ENCODE data around the gene TARBP1.

Gene TARBP1

DNA sequence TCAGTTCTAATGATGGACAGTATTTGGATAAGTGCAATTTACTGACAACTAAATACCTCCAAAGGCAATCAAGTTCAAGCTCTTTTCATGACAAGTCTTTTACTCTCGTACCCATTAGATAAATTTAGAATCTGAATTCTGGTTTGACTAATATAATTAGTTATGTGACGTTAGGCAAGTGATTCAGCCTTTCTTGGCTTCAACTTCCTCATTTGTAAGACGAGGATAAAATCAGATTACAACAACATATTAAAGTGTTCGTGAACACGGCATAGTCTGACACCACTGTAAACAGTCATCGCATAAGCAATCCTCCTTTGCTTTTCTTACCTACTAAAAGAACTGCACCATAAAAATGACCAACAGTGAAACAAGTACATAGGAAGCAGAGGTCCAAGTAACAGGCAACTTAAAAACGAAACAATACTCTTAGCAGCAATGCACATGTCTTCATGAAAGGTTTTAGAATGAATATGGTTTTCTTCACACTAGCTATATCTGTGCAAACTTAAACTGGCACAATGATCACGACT, 80.1 kb downstream of the TARBP1 start:
- peaks cover 27% of the 10 kb centered on the region for H3K4me1 ChIP-seq (ENCODE audit: insufficient read depth, low read length, severe bottlenecking)
- H4K20me1 ChIP-seq (ENCODE audit: insufficient read depth, low read length), result no peaks in the 10 kb centered on the region
- no peaks in the 10 kb centered on the region for H3K9me3 ChIP-seq (ENCODE audit: low read length)
- H3K9ac ChIP-seq (ENCODE audit: low read length), result peak overlapping the region; percentile 10; the same call in 1 of the 2 replicates
- peak overlapping the region; percentile 61 for H3K4me2 ChIP-seq (ENCODE audit: low read length)
- H3K9me2 ChIP-seq (ENCODE audit: low read depth, low read length), result no peaks in the 10 kb centered on the region
- no peaks in the 10 kb centered on the region for H3K79me2 ChIP-seq (ENCODE audit: insufficient read depth, low read length)
- H3F3A ChIP-seq (ENCODE audit: insufficient read depth, low read length), result no peaks in the 10 kb centered on the region; the same call in 1 of the 2 replicates
- TF ChIP-seq, protein P1, sequence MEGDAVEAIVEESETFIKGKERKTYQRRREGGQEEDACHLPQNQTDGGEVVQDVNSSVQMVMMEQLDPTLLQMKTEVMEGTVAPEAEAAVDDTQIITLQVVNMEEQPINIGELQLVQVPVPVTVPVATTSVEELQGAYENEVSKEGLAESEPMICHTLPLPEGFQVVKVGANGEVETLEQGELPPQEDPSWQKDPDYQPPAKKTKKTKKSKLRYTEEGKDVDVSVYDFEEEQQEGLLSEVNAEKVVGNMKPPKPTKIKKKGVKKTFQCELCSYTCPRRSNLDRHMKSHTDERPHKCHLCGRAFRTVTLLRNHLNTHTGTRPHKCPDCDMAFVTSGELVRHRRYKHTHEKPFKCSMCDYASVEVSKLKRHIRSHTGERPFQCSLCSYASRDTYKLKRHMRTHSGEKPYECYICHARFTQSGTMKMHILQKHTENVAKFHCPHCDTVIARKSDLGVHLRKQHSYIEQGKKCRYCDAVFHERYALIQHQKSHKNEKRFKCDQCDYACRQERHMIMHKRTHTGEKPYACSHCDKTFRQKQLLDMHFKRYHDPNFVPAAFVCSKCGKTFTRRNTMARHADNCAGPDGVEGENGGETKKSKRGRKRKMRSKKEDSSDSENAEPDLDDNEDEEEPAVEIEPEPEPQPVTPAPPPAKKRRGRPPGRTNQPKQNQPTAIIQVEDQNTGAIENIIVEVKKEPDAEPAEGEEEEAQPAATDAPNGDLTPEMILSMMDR (IDR thresholded peaks at IDR 0.05; ENCODE audit: low read length), result no peak
- H3K4me3 ChIP-seq (ENCODE audit: low read depth, low read length, poor library complexity, severe bottlenecking), result peak overlapping the region; percentile 11
- H2AFZ ChIP-seq (ENCODE audit: low read length), result peak overlapping the region; percentile 77
- peak overlapping the region; percentile 58 for H3K27ac ChIP-seq (ENCODE audit: low read depth, low read length, poor library complexity, severe bottlenecking)
- peaks cover 3% of the 10 kb centered on the region; the same call in 1 of the 2 replicates for H3K36me3 ChIP-seq (ENCODE audit: insufficient read depth, low read length)
- no peaks in the 10 kb centered on the region for H3K27me3 ChIP-seq (ENCODE audit: insufficient read depth, low read length)

DNA sequence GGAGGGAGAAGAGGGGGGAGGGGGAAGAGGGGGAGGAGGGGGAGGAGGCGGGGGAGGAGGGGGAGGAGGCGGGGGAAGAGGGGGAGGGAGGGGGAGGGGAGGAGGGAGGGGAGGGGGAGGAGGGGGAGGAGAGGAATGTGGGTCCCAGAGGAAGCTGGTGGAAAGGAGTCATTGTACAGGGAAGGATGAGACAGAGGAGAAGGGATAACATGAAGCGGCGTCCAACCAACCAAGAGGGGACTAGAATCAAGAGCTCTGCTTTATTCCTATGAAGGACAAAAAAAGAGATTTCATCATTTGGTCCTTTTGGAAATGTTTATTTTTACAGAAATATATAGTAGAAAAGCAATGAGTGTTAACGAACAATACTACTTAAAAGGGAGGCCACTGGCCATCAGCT, 81.2 kb downstream of the TARBP1 start:
- Histone ChIP-seq H3K4me3 (ENCODE audit: low read depth, low read length, poor library complexity, severe bottlenecking) (no peak overlapping the region), H3K9me3 (ENCODE audit: low read length) (no peaks in the 10 kb centered on the region)
- TF ChIP-seq EZH2 (IDR thresholded peaks at IDR 0.05; ENCODE audit: borderline replicate concordance, low read length), result no peak
- TF ChIP-seq, protein P1 (IDR thresholded peaks at IDR 0.05; ENCODE audit: low read length), result no peak

DNA sequence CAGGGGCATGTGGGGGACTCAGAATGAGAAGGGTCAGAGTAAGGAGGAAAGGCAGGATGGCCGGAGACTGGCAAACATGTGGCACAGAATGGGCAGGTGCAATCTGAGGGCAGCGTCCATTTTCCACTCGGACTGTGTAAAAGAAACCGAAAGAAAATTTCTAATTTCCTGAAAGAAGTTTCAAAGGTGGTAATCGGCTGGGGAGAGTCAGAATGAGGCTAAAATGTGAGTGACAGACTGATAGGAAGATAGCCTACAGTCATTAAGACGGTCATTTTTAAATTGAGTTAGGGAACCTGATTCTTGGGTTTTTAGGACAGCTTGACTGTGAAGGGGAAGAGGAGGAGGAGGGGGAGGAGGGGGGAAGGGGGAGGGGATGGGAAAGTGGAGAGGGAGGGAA, 82.1 kb downstream of the TARBP1 start:
- no peak overlapping the region for H3K27ac ChIP-seq (ENCODE audit: low read depth, low read length, poor library complexity, severe bottlenecking)
- no peaks in the 10 kb centered on the region for H3K79me2 ChIP-seq (ENCODE audit: insufficient read depth, low read length)
- H3K4me3 ChIP-seq (ENCODE audit: low read depth, low read length, poor library complexity, severe bottlenecking), result no peak overlapping the region
- no peak overlapping the region for H3K4me2 ChIP-seq (ENCODE audit: low read length)
- no peak overlapping the region for H3K9ac ChIP-seq (ENCODE audit: low read length)
- H3K9me3 ChIP-seq (ENCODE audit: low read length), result no peaks in the 10 kb centered on the region
- TF ChIP-seq EZH2 (IDR thresholded peaks at IDR 0.05; ENCODE audit: borderline replicate concordance, low read length), result no peak
- TF ChIP-seq, protein P1 (IDR thresholded peaks at IDR 0.05; ENCODE audit: low read length), result no peak
- no peaks in the 10 kb centered on the region for H3K9me2 ChIP-seq (ENCODE audit: low read depth, low read length)
- no peak overlapping the region for H2AFZ ChIP-seq (ENCODE audit: low read length)
- H3K36me3 ChIP-seq (ENCODE audit: insufficient read depth, low read length), result peaks cover 14% of the 10 kb centered on the region; the same call in 1 of the 2 replicates
- no peaks in the 10 kb centered on the region for H3K27me3 ChIP-seq (ENCODE audit: insufficient read depth, low read length)
- peaks cover 27% of the 10 kb centered on the region for H3K4me1 ChIP-seq (ENCODE audit: insufficient read depth, low read length, severe bottlenecking)
- no peaks in the 10 kb centered on the region for H4K20me1 ChIP-seq (ENCODE audit: insufficient read depth, low read length)
- no peaks in the 10 kb centered on the region; the same call in 1 of the 2 replicates for H3F3A ChIP-seq (ENCODE audit: insufficient read depth, low read length)

More for the DNA sequence above, 81.2 kb downstream of the TARBP1 start:
- Histone ChIP-seq H3F3A (ENCODE audit: insufficient read depth, low read length) (no peaks in the 10 kb centered on the region; the same call in 1 of the 2 replicates), H3K4me1 (ENCODE audit: insufficient read depth, low read length, severe bottlenecking) (peaks cover 27% of the 10 kb centered on the region), H2AFZ (ENCODE audit: low read length) (no peak overlapping the region), H4K20me1 (ENCODE audit: insufficient read depth, low read length) (no peaks in the 10 kb centered on the region), H3K9ac (ENCODE audit: low read length) (no peak overlapping the region), H3K9me2 (ENCODE audit: low read depth, low read length) (no peaks in the 10 kb centered on the region), H3K4me2 (ENCODE audit: low read length) (no peak overlapping the region), H3K36me3 (ENCODE audit: insufficient read depth, low read length) (peaks cover 8% of the 10 kb centered on the region; the same call in 1 of the 2 replicates), H3K79me2 (ENCODE audit: insufficient read depth, low read length) (no peaks in the 10 kb centered on the region), H3K27me3 (ENCODE audit: insufficient read depth, low read length) (no peaks in the 10 kb centered on the region), H3K27ac (ENCODE audit: low read depth, low read length, poor library complexity, severe bottlenecking) (no peak overlapping the region)
